HG03097 (cell line): ENCODE measurements around the gene STX18.
"Not testable (repeated sequence)": the region's sequence is repeated elsewhere in the genome, so short reads cannot be mapped to it uniquely, and the experiment has no call there.

Experiments
- ATAC-seq: cut with Tn5 transposase; IDR thresholded peaks from one replicate; pipeline ENCODE4 v1.9.1; 2021; ENCODE audit not compliant: unreplicated experiment, low FRiP score

Gene STX18

DNA sequence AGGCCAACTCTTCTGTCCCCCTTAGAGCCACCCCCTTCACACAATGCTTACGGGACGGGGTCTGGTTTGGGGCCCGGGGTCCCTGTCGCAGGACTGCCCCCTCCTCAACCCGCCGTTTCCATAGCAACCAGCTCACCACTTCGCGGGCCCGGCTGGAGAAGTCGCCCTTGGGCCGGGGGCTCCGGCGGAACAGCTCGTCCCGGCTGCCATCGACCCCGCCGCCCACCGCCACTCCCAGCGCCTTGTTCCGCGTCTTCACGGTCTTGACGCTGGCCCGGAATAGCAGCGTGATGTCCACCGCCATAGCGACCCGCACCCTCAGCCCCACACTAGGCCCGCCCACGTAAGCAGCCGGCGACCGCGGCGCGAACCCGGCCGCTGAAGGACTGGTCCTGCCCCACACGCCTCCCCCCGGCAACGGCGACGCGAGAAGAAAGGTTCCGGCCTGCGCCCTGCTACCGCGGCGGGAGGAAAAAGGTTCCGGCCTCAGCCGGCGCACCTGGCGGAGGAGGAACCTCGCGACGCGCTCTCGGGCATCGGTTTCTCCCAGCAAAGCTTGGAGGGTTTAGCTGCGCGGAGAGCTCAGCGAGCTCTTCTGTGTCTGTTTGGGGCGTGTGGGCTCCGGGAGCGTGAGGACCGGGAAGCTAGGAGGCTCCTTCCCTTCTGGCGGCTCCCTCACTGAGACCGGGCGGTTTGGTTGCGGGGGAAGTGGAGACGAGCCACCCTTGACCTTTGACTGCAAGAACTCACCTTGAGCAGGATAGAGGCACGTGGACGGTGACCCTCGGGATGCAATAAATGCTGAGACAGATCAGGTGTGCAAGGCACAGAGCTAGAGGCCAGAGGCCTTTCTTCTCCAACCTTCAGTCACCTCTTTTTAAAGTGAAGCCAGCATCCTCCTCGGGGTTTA is at the start of gene STX18:
TSS of gene STX18 (minus strand) at position 388 of the 910 bp plus-strand sequence. CDS start at position 304, 84 bp downstream.
- peak; percentile 86 for ATAC-seq

DNA sequence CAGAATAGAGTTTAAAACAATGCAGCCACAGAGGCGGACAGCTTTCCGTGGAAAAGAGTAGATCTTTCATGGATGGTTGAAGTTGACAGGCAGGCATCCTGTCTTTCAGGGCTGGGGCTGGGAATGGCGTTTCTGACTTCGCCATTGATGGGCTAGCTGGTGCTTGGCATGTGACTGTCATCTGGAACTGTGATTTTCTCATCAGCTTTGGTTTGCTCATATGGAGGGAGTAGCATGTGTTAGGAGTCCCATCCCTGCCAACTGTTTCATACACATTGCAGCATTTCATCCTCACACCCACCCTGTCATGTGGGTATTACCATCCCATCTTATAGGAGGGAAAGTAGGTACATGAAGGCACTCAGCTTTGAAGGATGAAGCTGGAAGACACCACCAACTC is 49.2 kb upstream of the STX18 start:
- ATAC-seq: no peak

DNA sequence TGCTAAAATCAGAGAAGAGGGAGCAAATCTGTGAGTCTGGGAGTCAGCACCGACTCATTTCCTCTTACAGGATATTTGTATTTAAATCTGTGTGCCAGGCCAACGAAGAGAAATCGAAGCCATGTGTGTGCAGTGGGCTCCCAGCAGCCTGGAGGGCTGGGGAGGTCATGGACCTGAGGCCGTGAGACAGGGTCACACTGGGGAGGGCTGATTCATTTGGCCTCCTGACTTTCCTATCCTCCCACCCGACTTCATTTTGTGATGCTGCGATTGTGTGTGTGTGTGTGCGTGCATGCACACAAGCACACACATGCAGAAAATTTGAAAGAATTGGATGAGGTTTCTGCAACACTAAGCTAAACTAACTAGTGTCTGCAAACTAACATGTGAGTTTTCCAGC is 48.7 kb upstream of the STX18 start:
- no peak for ATAC-seq

DNA sequence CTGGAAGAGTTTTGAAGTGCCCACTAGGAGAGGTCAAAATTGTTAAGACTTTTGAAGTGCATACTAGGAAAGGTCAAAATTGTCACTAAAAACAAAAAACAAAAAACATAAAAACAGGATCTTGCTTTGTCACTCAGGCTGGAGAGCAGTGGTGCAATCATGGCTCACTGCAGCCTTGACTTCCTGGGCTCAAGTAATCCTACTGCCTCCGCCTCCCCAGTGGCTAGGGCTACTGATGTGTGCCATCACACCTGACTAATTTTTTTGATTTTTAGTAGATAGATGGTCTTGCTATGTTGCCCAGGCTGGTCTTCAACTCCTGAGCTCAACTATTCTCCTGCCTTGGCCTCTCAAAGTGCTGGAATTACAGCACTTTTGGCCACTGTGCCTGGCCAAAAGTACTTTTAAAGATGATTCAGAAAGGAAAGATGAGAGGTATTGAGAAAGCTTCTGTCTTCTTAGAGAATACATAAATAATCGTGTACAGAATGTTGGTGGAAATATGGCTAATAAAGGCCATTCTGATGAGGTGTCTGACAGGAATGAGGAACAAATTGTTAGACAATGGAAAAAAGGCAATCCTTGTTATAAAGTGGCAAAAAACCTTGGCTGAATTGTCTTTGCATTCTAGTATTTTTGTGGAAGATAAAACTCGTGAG is 43.3 kb upstream of the STX18 start:
- ATAC-seq: no peak

DNA sequence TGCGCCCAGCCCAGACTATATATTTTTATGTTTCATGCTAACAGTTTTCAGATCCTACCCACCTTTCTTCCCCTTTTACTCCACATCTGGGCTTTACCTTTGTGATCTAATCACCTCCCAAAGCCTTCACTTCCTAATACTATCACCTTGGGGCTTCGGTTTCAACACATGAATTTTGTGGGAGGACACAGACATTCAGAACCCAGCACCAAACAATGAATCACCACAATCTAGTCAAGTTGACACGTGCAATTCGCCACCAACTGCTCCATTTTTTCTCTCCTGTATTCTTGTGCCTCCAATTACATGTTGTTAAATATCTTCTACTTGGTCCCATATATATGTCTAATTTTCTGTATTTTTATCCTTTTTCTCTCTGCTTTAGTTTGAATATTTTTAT is 41.8 kb upstream of the STX18 start:
- no peak for ATAC-seq

DNA sequence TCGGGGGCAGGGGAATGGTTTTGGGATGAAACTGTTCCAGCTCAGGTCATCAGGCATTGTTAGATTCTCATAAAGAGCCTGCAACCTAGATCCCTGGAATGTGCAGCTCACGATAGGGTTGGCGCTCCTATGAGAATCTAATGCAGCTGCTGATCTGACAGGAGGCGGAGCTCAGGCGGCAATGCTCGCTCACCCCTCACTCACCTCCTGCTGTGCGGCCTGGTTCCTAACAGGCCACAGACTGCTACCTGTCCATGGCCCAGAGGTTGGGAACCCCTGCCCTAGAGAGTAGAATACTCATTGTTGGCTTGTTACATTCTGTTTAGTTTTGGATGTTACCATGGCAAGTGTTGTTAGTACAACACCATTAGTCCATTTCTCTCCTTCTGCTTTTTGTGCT is 40.8 kb upstream of the STX18 start:
- no peak for ATAC-seq

DNA sequence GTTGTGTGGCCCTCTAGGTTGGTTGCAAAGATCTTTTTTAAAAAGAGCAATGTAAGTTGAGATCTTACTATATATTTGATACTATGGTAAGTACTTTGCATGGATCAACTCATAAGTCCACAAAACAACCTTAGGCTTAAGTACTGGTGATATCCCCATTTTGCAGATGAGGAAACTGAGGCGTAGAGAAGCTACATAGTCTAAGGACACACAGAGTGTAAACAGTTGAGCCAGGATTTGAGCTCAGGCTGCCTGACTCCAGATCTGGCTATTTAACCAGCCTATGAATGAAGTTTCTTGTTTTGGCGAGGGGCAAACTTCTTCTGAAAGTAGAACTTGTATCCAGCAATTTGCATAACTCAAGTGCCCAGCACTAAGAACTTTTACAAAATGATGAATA is 38.6 kb upstream of the STX18 start:
- no peak for ATAC-seq

DNA sequence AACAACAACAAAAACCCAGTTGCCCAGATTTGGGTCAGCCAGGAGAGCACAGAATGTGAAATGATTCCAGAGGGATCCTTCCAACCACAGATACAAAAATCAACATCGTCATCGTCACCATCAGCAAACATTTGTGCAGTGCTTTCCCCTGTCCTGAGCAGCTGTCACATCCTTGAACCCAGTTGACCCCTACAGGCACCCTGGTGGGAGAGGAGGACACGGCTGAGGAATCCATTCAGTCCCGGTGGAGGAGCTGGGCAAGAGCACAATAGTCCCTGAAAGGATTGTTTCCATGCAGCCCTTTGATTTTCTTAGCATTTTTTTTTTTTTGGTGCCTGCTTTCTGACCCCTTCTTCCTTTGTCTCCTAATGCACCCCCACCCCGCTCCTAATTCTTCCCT is 37.1 kb upstream of the STX18 start:
- no peak for ATAC-seq

DNA sequence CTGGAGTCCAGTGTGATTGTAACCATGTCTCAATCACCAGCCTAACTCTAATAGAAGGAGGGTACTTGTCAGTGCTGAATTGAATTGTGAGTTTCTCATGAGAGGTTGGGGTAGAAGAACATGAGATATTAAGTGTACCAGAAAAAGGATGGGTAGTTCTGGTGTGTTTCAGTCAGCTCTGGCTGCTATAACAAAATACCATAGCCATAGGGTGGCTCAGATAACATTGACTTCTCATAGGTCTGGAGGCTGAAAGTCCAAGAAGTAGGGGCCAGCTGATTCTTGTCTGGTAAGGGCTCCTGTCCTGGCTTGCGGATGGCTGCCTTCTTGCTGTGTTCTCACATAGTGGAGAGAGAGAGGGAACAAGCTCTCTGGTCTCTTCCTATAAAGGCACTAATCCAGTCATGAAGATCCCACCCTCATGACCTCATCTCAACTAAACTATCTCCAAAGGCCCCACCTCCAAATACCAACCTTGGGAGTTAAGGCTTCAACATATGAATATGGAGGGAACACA is 35.6 kb upstream of the STX18 start:
- no peak for ATAC-seq

DNA sequence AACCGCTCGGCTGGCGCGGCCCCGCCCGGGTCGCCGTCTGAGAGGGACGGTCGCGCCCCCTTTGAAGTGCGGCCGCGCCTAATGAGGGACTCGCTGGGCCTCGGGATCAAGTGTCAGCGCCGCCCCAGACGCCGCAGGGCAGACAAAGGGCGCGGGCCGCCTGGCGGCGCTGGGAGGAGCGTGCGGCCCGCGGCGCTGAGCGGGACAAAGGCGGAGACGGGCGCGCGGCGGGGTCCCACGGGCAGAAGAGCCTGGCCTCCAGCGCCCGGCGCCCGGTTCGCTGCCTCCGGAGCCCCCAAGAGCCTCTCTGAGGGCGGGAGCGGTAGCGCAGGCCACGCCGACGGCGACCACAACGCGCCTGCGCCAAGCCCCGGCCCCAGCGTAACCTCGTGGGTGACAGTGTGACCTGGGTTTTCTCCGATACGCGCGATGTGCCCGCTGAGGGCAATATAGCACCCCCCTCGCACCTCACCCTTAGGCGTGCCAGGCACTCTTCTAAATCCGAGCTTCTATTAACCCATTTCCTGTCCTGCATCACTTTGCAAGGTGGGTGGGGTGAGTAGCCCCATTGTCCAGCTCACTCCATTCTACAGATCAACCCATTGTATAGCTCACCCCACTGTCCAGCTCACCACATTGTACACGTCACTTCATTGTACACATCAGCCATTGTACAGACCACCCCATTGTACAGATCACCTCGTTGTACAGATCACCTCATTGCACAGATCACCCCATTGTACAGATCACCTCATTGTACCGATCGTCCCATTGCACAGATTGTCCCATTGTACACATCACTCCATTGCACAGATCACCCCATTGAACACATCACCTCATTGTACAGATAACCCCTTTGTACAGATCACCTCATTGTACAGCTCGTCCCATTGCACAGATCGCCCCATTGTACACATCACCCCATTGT is 33.7 kb upstream of the STX18 start:
- ATAC-seq: peak; percentile 58

DNA sequence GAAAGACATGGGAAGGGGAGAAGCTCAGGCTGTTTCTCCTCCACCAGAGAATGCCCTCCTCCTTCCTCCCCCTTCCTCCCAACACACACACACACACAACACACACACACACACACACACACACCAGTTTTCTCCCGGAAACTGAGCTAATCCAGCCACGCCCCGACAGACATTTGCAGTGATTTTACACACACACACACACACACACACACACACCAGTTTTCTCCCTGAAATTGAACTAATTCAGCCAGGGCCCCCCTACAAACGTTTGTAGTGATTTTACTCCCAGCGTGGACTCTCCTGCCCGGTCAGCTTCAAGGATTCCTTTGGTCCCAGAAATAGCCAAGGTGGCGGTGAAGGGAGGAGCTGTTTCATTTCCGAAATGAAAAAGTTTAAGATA is 32.9 kb upstream of the STX18 start:
- ATAC-seq: no peak

DNA sequence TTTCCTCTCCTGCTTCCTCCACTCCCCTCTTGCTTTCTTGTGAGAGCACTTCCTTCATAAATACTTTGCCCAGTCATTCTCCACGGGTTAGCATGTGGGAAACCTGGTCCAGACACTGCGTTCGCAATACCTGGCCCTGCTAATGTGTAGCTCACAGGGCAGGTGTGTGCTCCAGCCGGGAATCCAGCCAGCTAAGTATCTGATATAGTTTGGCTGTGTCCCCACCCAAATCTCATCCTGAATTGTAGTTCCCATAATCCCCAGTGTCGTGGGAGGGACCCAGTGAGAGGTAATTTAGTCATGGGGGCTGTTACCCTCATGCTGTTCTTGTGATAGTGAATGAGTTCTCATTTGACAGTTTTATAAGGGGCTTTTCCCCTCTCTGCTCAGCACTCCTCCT is 32.2 kb upstream of the STX18 start:
- no peak for ATAC-seq

DNA sequence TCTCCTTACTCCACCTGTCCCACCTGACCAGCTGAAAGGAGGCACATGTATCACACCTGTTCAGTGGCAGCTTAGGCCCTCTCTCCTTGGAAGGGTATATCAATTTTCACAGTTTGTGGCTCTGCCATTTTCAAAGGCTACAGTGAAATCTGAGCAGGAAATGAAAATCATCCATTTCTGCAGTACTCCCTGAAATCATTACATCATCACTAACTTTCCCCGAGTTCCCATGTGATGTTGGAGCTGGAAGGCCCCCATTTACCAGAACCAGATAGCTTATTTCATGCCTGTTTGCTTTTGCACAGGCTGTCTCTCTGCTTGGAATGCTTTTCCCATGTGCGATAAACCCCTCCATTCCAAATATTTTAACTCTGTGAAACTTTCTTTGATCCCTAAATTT is 31.0 kb upstream of the STX18 start:
- ATAC-seq: no peak

DNA sequence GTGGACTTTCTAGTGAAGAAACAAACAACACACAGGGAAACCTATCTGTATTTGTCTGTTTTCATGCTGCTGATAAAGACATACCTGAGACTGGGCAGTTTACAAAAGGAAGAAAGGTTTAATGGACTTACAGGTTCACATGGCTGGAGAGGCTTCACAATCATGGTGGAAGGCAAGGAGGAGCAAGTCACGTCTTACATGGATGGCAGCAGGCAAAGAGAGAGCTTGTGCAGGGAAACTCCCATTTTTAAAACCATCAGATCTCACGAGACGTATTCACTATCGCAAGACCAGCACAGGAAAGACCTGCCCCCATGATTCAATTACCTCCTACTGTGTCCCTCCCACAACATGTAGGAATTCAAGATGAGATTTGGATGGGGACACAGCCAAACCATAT is 28.0 kb upstream of the STX18 start:
- ATAC-seq: not testable (repeated sequence)

DNA sequence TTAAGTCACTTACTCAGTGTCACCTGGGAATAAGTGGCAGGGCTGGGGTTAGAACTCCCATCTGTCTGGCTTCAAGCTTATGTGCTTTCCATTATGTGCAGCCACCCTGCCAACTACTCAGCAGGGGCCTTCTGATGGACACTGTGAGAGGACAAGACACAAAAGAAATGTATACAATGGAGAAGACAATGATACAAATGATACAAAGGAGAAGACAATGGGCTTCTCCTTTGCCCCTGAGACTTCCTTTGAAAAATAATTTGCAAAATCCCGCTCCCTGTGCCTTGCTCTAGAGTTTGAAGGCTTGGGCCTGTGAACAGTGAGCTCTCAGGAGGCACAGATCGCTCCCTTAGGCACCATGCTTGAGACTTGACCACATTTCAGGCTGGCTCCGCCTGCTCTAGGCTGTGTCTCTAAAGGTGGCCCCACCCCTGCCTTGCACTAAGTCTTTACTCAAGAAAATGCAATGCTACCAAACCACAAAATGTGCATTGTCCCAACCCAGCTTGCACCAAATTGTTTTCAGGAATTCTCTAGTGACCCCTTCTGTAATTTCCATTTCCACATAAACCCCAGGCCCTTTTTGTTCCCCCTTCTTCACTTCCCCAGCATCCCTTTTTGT is 27.1 kb upstream of the STX18 start:
- no peak for ATAC-seq

DNA sequence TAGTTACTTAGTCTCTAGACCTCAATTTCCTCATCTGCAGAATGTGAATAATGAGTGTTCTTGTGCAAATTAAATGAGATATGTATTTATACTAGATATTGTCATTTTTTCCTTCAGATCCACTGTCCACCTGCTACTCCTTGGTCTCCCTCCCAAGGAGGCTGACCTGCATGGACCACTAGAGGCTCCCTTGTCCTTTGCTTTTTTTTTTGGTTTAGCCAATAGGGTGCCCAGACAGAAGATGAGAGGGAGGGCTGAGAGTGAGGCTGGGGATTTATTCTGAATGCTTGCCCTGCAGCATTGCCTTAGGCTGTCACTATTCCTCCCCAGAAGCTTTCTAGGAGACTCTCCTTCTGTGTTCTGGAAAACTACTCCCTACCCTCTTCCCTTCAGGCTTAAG is 24.5 kb upstream of the STX18 start:
- ATAC-seq: not testable (repeated sequence)

DNA sequence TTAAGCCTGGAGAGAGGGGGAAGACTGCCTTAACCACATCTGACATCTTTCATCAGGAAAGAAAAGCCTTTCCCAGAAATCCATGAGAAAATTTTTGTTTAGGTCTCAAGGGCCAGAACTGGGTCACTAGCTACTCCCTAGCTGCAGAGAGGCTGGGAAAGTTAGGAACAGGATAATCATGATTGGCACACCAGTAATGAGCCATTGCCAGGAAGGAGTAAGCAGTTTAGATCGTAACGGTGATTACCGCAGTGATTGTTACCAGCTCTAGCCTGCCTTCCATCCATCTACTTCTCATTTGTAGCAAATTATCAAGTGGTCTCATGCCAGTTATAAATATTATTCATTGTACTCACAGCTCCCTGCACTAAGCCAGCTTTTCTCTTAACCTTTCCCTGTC is 22.7 kb upstream of the STX18 start:
- no peak for ATAC-seq

DNA sequence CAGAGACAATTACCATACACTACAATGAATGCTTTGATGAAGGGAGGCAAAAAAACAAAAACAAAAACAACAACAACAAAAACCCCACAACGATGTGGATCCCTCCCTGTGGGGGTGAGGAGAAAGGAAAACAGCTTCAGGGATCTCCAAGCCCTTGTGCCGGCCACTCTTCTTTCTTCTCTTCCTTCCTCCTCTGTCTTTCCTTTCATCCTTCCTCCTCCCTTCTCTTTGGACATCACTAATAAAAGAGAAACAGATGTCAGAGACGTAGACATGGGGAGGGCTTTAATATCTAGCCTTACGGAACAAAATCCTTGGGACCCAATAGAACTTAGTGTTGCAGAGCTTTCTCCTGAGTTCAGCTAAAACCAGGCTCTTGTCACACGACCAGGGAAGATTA is 18.8 kb upstream of the STX18 start:
- ATAC-seq: no peak

DNA sequence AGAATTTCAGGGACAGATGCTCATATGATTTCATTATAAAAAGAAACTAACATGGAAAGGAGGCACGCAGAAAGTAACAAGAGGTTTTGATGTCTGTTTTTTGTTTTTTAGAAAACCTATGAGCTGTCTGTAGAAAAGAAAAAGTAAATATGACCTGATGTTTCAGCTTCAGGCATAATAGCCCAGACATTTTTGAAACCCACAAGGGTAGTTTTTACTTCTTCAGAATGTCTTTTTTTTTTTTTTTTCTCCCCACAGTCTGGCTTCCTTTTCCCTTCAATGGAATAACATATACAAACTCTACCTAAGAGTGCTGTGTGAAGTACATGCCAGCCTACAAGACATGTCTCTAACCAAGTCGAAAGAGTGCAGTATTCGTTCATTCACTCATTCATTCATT is 18.3 kb upstream of the STX18 start:
- no peak for ATAC-seq

DNA sequence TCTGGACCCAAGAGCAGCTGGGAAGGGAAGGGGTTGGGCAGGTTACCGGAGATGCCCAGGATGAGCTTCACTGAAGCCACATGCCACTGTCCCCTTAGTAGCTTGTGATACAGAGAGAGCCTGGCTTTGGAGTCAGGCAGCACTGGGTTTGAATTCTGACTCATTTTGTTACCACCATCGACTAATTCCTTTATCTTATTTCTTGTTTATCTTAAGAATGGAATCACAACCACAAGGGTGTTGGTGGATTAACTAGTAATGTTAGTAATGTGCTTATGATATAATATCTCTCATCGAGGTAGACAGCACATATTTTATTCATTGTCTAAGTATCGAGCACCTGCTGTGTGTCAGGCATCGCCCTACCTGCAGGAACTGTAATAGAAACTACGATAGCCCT is 17.7 kb upstream of the STX18 start:
- no peak for ATAC-seq
